AG08395 (cell line): Measurements from ENCODE around the gene LGALS3BP.
A peak's percentile ranks its signal among the peaks of the same experiment; 100 is the strongest.

Source experiments
- DNase-seq: peaks from one replicate; pipeline ENCODE4 v3.0.0; 2012; ENCODE audit warnings: mixed read lengths, low spot score

The LGALS3BP gene

DNA sequence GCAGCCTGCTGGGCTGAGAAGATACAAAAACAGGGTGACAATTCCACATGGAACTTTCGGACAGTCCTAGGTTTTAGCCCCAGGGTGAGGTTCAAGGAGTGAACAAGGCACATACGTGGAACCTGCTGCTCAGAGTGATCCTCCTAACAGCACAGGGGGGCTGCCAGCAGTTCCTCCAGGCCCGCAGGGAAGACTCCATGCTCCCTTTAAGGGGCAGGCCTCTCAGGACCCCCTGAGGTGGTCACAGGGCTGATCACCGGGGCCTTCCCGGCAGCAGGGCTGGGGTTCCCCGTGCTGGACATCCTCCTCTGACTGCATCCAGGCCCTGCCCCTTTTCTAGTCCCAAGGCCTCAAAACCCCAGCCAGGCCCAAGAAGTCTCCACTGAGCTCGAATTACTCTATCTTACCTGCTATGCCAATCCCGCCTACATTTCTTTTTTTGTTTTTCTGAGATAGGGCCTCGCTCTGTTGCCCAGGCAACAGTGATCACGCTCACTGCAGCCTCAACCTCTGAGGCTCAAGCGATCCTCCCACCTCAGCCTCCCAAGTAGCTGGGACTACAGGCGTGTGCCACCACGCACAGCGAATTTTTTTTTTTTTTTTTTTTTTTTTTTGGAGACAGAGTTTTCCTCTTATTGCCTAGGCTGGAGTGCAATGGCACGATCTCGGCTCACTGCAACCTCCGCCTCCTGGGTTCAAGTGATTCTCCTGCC lies 19.5 kb upstream of the LGALS3BP start:
- DNase-seq, result no peak

DNA sequence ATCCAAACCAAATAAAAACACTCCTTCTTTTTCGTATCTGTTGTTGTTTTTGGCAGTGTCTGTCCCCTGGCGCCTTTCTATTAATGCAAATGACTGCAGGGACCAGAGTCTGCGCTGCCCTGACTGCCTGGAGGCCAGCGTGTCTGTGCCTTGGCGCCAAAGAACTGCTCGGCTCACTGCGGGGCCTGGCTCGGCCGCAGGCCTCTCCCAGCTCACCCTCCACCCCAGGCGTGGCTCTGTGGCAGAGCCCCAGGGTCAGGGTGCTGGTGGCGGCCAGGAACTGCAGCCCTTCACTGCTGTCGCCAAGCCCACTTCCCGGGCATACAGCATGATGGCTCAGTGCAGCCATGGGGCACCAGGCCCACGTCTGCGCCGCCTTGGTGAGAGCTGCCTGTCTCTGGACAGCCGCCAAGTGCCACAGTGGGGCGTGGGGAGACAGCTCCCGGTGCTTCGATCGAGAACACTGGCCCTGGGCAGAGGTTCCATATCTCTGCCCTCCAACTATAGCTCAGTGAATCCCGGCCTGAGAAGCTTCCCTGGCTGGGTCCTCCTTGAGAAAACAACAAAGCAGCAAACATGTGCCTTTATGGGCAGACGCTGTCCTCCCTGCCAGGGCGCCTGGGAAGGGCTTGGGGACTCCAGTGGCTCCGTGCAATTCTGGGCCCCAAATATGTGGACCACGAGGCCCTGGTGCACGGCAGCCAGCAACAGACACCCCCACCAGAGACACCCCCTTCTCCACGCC lies 18.8 kb upstream of the LGALS3BP start:
- no peak for DNase-seq

- no peak for DNase-seq
Observed at GRCh38 chr17:78997881-78998280, 18.2 kb upstream of the LGALS3BP start.

DNA sequence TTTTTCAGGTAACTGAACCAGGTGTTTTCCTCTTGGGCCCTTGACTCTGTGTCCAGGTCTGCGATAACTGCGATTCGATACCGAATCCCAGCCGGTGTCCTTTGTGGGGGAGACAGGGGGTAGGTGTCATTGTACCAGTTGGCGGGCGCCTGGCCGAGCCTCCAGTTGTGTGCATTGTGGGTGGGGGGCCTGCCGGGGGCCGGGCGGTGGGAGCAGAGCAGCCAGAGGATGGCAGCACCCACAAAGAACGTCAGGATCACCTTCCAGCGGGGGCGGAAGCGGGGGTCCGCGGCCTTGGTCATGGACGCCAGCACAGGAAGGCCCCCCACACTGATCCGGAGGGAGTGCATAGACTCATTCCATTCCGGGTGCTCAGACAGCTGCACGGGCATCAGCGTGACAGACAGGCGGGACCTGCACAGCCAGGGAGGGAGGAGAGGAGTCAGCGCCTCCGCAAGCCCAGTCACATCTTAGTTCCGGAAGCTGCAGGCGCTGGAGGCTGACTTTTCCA lies 17.6 kb upstream of the LGALS3BP start:
- no peak for DNase-seq

DNA sequence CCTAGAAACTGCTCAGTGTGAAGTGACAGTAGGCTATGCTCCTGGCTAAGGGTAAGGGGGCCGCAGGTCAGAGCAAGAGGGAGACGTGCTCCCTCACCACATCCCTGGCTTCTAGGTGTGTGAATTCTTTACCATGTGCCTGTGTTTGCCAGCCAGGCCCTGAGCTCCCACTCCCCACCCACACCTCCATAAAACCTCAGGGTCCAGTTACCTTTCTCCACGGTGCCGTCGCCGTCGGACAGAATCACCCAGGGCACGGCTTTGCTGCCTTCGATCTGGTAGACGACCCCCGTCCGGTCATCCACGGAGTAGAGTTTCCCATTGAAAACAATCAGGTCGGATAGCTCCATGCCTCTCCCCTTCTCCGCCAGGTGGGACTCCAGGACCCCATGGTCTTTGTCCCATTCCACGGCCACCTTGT lies 17.1 kb upstream of the LGALS3BP start:
- no peak for DNase-seq

DNA sequence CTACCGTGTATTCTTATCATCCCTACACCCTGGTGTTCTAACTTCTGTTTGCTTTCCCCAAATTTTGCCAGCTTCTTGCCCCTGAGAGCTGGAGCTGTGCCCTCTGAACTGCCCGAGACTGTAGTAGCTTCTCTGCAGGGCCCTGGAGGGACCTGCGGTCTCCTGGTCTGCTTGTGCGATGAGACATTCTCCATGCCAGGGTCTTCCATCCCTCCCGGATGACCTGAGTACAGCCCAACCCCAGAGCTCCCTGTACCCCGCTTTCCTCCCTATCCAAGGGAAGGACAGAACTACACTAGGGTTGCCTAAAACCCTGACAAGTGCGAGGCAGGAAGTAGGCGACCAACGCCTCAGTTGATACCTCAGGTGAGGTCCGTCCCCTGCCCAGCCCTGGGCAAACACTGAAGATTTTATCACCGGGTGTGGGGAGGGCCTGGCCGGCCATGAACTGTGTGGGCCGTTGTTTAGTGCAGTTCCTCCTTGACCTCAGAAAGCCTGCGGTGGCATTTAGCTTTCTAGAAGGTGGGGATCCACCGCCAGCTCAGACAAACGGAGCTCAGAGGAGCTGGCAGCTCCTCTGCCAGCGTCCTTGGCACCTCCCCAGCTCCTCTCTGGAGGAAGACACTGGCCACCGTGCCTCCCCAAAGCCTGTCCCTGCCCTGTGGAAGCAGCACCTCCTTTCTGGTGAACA lies 16.2 kb upstream of the LGALS3BP start:
- DNase-seq, result no peak

- no peak for DNase-seq
Observed at GRCh38 chr17:78995022-78995760, 15.5 kb upstream of the LGALS3BP start.

GRCh38 chr17:78993981-78994671 lies 14.4 kb upstream of the LGALS3BP start:
- no peak for DNase-seq

GRCh38 chr17:78993241-78993956 lies 13.7 kb upstream of the LGALS3BP start:
- peak; percentile 60 for DNase-seq

GRCh38 chr17:78992542-78993212 lies 13.0 kb upstream of the LGALS3BP start:
- DNase-seq, result no peak

DNA sequence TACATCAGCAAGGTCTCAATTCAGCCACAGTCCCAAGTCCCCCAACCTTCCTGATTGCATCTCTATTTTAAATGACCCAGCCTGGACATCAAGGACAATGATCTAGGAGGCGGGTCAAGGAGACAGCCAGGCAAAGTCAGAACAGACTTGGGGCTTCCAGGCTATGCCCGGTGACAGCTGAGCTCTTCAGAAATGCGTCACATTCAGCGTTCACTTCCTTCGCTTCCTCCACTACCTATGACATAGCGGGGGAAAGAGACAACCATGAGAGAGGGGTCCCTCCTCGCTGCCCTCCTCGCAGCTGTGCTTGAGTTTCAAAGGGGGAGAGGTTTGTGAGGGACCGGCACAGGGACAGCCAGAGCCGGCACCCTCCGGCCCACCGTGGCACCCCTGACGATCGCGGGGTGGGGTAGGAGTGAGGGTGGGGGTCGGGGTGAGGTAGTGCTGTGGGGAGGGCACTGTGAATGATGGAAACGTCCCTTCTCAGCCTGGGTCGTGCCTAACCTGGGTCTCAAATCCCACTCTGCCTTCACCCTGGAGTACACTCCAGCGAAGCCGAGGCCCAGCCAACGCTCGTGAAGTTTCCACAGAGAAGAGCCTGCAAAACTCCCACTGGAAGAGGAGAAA lies 12.3 kb upstream of the LGALS3BP start:
- no peak for DNase-seq

- no peak for DNase-seq
Observed at GRCh38 chr17:78991017-78991738, 11.5 kb upstream of the LGALS3BP start.

DNA sequence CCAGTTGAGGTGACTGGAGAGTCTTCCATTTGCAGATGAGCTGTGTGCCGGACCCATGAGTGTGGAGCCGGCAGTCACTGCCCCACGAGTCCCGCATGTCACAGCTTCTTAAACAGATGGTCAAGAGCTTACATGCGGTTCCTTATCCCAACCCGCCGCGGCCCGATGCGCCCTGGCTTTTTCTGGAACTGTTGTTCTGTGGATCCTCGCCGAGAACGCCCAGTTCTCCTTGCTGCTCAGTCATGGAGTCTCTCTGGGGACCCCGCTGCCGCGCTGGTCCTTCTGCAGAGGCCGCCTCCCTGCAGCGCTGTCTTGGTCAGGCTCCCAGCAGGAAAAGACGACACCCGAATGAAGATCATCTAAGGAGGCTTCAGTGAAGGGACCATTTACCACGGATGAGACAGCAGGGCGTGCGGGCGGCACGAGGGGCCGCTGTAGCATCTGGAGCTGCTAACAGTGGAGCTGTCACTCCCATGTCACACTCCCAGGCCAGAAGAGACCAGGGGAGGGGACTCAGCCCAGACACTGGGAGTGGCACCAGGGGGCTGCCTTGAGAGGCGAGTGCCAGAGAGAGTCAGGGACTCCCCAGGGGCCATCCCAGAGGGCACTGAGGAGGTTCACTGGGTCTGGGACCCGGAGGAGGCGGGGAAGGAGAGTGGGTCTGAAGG lies 10.8 kb upstream of the LGALS3BP start:
- no peak for DNase-seq

DNA sequence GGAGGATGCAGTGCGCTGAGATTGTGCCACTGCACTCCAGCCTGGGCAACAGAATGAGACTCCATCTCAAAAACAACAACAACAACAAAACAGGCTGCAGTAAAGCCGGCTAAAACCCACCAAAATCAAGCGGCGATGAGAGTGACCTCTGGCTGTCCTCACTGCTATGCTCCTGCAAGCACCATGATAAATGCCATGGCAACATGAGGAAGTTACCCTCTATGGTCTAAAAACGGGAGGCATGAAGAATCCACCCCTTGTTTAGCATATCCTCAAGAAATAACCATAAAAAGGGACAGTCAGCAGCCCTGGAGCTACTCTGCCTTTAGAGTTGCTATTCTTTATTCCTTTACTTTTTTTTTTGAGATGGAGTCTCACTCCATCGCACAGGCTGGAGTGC lies 8.4 kb upstream of the LGALS3BP start:
- DNase-seq, result no peak

GRCh38 chr17:78986649-78987328 lies 7.1 kb upstream of the LGALS3BP start:
- DNase-seq, result peak; percentile 53

DNA sequence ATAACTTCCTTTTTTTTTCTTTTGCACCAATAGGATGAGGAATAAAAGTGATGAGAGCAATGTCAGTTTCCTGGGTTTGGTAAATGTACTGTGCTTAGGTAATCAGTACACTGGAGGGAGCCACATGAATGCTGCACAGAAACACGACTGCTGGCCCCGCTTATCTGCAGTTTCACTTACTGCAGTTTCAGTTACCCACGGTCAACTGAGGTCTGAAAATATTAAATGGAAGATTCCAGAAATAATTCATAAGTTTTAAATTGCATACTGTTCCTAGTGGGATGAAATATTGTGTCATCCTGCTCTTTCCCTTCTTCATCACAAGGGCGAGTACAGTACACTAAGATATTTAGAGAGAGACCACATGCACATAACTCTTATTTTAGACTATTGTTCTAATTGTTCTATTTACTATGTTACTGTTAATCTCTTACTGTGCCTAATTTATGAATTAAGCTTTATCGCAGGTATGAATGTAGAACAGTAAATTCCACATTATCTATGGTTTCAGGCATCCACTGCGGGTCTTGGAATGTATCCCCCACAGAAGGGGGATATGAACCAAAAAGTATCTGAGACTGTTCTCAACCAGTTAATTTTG lies 6.4 kb upstream of the LGALS3BP start:
- DNase-seq, result peak; percentile 29

DNA sequence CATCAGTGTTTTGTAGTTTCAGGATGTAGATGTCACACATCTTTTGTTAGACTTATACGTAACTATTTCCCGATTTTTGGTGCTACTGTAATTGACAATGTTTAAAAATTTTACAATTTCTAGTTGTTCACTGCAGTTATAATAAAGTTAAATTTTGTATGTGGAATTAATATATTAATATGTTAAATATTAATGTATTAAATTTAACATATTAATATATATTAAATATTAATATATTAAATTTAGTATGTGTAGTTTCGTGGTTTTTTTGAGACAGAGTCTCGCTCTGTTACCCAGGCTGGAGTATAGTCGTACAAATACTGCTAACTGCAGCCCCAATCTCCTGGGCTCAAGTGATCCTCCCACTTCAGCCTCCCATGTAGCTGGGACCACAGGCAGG lies 5.7 kb upstream of the LGALS3BP start:
- no peak for DNase-seq
